GM18870 (cell line): ENCODE data around the gene DPCD.
"Not testable (repeated sequence)": the region's sequence is repeated elsewhere in the genome, so short reads cannot be mapped to it uniquely, and the experiment has no call there.

Experiments used
- ATAC-seq: cut with Tn5 transposase; IDR thresholded peaks from one replicate; pipeline ENCODE4 v1.9.1; 2021; ENCODE audit warnings: moderate library complexity; ENCODE audit not compliant: unreplicated experiment

DPCD gene

DNA sequence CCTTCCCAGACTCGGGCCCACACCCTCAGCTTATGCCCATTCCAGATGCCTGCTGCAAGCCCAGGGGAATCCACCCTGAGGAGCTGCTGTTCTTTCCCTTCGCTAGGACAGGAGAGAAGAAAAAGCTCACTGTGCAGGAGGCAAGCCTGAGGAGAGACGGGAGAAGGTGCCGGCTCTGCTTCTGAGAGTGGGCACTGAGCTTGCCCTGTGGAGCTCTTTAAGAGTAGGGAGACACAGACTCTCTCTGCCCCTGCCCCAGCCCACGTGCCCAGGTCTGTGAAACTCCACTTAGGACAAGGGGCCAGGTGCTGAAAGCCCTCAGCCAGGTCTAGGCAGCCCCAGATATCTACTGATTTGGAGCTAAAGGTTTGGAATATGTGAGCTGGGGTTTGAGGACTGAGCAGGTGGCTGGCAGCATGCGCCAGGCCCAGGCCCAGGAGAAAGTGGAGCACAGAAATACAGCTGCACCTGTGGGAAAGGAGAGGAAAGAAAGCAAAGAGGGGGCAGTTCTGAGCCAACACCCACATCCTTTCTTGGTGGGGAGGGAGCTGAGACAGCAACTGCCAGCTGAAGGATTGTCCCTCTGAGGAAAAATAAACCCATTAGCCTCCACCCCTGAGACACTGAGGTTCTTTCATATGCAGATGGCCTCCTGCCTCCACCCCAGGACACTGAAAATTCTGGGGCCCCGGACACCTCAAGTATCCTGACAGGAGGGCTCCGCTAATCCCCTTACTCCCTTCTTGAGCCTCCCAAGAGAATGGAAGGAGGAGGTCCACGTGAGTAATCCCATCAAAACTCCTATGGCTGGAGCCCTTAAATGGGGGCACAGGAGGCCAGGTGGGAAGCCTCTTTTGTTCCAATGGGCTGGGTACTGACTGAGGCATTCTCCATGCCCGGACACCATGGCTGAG lies 7.4 kb upstream of the DPCD start:
- ATAC-seq: no peak

DNA sequence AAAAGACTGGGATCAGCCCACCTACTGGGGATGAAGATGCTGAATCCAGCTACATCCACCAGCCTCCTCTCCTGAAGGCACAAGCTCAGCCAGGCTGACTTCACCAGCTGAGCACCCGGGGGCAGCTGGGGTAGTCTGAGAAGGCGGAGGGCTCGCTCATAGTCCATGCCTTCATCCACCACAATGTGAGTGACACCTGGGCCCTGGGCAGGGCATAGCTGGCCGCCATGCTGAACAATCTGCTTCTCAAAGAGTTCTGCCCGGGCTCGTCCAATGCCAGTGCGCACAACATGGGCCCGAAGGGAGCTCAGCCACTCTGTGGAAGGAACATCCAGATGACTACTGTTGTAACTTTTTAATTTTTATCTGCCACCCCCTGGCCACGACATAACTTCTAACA lies 2.3 kb upstream of the DPCD start:
- ATAC-seq: no peak

DNA sequence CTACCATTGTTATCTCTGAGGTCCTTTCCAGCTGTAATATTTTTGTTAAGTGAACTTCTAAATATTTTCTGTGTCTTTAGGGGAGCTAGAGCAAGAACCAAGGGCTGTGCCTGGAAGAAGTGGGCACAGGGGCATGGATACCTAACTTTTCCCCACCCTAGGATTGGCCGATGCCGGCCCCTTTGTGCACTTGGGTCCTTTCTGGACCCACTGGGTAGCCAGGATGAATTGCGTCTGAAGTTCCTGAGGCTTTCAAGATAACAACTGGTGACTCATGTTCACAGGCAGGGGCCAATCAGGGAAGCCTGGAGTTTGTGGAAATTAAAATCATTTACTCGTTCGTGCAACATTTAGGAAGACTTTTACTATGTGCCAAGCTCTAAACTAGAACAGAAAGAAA lies 758 bp downstream of the DPCD start:
- ATAC-seq: no peak

DNA sequence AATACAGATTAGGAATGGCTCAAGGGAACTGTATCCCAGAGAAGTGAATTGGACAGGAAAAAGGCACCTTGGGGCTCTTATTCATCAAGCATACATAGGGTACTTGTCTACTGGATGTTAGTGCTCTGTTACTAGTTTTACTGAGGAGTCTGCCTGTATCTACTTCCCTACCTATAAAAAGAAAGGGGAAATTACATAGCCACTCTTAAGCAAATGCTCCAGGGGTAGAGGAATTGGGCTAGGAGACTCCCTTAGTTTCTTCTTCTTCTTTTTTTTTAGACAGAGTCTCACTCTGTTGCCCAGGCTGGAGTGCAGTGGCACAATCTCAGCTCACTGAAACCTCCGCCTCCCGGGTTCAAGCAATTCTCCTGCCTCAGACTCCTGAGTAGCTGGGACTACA lies 5.2 kb downstream of the DPCD start:
- ATAC-seq: not testable (repeated sequence)

DNA sequence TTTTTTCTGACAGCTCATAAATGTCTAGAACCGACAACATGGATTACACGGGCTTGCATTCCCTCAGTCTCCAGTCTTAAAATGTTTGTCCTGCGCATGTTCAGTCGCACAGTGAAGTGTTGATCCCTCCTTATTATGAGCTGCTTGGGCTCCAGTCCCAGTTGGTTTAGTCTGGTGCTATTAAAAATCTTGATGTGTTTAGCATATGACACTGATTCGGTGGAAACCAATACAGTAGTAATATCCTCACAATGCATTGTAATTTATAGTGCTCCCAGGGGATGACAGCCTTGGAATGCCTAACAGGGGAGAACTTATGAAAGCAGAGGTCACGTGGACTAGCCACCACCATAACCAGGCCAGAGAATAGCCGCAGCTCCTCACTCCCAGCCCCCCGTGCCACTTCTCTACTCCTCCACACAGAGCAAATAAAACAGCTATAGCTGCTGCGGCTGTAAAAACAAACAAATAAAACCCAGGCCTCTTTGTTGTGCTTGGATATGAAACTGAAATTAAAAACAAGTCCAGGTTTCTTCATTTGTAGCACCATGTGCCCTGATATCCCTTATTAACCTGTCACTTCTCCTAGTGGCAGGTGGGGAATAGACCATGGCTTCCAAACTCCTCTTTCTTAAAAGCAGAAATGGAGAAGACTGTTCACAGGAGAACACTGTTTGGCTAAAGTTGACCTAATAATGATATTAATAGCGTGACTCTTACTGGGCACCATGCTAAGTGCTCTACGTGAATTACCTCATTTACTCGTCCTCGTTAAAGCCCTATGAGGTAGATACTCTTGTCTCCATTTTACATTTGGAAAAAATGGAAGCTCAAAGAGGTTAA lies 7.7 kb downstream of the DPCD start:
- no peak for ATAC-seq

DNA sequence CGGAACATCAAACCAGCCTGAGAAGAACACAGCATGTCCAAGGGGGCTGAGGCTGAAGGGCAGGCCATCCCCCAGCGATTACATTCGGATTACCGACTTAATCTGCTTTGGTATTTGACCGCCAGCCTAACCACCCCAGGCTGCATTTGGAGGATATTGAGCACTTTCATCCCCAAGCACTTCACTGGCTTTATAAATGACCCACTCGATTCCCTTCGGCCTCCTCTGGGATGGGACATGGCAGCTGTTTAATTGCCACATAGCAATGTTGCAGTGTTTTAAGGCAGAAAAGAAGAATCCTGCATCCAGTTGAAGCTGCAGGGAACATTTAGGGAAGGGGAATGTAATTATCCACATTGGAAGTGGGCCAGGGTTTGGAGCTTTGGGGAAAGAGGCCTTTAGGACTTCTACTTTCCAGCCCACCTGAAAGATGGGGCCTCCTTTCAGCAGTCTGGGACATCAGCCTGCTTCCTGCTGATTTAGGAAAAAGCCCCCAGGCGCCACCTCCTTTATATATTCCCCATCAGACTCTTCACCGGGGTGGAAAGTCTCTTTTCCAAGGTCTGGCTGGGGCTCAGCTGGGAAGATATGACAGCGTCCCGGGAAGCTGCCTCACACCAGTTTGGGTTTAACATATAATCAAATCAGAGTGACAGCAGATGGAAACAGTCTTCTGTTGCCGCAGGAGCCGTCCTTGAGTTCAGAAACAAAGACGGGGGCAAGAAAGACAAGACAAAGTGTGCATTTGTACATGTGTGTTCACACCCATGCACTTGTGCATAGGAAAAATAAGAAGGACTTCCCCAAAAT lies 9.2 kb downstream of the DPCD start:
- ATAC-seq: no peak

DNA sequence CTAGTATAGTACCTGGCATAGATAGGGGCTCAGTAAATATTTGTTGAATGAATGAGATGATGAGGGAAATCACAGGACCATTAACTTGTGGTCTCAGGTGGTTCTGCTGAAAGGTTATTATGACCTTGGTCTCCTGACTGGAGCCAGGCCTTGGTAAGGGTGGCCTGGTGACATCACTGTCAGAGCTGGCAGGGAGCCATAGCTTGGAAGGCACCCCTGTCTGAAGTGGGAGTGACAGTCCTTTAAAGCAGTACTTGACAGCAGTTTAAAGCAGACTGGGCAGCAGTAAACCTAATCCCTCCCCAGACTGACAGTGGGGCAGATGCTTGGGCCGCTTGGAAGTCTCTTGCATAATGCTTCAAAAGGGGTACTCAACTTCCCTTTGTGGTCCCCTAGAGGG lies 13.4 kb downstream of the DPCD start:
- no peak for ATAC-seq

DNA sequence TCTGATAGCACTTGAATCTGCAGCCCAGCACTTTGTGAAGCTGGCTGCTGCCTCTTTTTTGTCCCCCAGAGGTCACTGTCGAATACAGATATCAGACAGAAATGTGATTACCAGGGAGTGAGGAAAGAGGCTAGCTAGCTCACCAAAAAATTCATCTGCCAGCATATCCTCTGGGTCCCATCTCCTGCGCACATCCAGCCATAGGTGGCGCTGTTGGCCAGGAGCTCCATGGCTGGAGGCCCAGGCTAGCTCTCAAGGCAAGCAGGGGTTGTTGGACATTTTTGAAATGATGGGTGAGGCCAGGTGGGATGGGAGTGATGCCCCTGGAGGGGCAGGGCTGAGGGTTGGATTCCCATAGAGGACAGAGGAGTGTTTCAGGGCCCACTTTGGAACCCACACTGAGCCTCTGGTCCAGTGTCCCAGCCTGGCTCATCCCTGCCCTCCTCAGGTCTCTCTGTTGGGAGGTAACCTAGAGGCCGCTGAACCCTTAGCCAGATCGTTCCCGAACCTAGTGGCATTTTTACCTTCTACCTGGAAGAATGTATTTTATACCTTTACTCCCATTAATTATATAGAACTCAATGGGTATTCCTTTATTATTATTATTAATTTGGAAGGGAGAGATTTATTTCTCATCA lies 14.8 kb downstream of the DPCD start:
- ATAC-seq: no peak

DNA sequence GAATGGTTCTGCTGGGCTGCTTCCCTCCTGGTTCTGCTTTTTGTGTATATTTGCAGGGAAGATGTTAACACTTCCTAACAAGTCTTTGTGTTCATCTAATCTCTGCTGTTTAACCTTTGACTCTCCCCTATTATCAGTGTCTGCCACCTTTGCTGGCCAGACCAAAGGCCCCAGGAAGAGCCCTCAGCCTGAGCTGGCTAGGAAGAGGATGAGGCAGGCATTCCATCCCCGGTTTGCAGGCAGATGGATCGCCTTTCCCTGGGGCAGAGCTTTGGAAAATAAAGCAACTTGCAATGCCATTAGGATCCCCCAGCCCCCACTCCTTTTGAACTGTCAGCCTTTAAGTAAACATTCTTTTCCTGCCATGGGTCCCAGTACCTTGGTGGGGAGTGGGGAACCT lies 19.0 kb downstream of the DPCD start:
- ATAC-seq: no peak

DNA sequence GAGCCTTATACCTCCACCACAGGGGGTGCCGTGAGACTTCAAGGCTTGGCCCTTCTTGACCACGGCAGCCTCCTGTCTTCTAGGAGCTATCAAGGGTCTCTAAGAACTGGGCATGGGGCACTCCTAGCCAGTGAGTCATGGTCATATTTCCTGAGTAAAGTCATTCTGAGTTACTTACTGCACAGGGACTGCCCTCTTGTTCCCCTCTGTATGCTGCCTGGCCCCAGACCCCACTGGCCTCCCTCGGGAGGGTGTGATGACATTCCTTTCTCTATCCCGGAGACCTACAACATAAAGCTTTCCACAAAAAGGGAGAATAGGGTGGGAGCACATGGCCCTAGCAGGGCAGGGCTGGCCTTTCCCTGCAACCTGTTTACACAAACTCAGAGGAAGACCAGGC lies 21.4 kb downstream of the DPCD start:
- no peak for ATAC-seq

DNA sequence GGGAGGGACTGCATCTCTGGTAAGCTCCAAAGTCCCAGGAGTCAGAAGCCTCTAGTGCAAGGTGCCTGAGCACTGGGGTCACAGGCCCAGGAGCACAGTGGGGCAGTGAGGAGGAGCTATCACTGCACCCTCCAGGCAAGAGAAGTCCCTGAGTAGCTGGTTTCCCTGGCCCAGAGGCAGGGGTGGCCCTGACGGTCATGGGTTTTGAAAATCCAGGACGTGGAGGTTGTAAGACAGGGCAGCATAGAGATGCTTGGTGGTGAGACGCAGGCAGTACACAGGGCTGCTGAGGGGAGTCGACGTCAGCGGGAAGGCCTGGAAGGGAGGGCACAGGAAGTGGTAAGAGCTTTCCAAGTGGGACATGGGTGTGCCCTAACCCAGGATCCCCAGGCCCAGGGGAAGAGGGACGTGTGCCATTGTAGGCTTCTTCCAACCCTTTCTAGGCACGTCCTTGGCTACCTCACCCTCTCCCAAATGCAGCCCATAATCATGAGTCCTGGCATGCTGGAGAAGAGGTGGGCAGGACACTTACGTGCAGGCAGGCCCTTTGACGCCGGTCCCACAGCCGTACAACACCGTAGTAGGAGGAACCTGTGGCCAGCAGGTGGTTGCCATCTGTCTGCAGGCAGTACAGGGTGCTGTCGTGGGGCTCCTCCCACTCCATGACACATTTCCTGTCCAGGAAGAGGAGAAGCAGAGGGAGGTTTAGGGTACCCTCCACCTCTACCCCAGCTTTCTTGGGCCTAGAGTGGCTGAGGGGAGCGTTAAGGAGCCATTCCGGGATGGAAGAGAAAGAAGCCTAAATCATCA lies 23.2 kb downstream of the DPCD start:
- ATAC-seq: no peak

DNA sequence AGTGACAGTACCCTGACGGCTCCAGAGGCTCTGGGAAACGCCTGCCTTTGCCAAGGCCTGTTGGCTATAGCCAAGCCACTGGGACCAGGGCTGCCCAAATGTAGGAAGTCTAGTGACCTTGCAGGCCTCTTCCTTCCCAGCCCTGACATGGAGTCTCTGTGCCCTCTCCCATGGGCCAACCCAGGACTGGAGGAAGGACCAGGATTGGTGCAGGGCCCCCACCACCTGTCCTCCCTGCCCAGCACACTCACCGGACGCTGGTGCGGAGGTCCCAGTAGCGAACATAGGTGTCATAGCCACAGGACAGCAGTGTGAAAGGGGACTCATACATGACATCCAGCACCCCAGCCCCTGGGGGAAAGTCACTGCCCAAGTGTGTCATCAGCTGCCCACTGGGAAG lies 24.0 kb downstream of the DPCD start:
- ATAC-seq: no peak

DNA sequence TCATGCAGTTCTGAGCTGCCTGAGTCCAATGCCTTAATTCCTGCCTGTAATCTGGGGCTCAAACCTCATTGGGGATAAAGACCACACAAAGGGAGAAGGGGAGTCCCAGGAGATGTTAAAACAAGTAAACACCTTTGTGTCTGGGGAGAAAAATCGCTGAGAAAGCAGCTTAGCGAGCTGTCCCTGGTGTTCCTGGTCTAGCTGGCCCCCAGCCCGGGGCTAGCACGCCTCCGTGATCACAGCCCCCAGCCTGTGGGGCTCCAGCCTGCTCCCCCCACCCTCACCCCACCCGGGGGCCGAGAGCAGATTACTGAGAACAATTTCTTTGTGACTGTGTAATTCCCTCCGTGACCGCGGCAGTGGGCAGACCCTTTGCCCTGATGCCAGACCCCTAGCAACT lies 24.8 kb downstream of the DPCD start:
- no peak for ATAC-seq

DNA sequence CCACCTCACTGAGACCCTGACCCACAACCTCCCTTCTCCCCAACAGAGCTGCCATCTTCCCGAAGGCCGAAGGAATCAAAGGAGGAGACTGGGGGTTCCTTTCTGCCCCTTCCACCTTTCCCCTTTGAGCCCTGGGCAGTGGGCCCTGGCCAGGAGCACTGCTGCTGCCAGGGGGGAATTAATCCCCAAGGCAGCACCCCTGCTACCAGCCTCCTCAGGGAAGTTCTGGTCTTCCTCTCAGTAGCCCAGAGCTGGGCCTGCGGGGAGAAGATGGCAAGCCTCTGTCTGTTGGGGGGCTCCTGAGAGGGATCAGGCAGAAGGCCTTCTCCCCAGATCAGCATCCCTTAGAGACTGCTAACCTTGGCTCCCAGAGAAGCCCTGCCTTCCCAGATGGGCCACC lies 25.5 kb downstream of the DPCD start:
- ATAC-seq: no peak

DNA sequence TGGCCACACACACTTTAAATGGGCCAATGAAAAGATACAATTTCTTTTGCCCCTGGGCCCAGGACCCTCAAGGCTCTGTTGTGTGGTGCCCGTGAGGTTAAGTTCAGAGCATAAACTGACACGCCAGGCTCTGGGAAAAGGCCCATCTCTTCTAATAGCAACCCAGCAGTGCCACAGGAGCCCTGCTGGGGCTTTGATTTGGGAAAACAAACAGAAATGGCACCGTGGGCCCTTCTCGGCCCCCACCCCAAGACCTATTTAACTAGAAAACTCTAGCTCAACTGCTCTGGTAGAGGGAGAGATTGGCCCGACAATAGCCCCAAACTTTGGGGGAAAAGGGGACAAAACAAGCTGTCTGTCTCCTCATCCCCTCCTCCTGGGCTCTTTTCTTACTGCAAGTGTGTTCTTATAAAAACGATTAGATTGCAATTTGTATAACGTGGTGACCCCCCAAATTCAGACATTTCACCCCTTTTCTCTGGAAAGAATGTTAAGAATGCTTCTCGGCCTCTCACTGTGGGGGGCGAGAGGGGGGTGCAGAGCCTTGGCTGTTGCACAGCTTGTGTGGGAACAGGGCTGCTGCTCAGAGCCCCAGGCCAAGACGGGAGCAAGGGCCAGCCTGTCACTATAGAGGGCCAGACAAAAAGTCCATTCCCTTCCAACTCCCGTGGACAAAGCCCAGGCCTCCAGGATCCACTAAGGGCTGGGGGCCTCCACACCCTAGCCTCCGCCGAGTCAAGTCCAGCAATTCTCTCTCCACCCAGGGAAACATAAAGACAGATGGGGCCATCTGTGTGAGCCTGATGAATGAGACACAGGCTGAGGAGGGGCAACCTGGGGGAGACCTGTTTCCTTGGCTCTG lies 26.8 kb downstream of the DPCD start:
- no peak for ATAC-seq

DNA sequence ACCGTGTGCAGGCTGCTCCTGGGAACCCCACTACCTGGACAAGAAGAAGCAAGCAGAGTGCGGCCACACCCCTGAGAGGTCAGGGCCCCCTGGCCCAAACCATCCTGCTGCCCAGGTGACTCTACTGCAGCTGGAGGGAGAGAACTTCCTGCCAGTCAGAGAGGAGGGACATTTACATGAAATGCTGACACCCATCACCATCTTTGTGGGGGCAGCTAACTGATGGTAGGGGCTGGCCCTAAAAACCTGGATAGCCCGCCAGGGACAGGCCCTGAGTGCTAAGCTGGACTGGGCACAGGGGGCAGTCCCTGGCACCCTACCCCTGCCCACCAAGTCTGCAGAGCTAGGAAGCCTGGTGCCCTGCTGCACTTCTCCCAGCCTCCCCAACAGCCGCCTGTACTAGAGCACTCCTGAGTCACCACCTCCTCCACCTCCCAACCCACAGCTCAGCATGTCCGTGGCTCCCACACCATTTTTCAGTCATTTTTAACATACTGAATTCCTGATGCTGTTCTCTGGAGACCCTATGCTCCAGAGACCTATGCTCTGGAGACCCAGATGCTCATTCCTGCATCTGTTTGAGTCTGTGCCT lies 27.5 kb downstream of the DPCD start:
- ATAC-seq: no peak

DNA sequence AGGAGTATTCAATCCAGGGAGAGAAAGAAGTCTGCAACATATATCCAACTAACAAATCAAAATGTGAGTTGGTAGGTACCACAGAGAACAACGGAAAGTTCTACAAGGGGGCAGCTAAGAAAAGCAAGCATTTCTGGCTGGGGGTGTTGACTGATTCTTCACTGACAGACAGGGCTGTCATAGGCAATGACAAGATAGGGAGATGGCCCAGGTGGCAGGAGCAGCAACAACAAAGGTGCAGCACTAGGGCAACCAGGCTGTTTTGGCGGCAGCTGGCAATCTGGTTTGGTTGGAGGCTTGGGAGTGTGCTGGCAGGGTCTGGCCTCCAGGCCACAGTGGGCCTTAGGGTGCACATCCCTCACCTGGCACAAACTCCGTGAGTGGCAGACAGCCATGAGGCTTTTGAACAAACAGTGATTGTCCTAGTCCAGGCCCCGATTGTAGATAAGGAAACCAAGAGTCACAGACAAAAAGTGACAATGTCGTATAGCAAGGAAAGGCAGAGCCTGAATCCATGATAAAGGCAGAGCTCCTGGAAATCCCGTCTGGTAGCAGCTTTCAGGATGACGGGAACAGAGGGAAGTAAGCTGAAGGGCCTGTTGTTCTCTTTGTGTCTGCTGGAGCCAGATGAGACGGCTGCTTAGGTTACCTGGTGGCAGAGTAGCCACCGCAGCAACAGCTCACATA lies 28.4 kb downstream of the DPCD start:
- ATAC-seq: no peak
